ENCODE measurements around the gene IPO11.

IPO11 gene

DNA sequence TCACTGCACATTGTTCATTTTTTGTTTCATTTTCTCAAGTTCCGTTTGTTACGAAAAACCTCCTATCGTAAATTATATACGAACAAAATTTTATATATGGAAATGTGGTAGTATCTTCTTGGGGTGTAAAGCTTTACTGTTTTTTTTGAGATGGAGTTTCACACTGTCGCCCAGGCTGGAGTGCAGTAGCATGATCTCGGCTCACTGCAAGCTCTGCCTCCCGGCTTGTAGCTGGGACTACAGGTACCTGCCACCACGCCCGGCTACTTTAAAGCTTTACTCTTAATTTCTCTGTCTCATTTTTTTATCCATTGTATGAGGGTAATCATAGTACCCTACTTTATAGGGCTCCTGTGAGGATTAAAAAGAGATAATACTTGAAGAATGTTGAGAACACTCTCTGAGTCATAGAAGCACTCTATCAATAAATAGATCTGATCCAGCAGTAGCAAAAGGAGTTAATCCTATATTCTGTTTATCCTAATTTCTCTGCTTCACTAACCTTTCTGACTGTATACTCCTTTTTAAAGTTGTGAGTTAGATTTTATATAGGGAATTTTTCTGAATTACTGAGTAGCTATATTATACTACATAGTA is 160.5 kb downstream of the IPO11 start:
- no peak for DNase-seq (ENCODE audit: low read depth in 2 of 2)

DNA sequence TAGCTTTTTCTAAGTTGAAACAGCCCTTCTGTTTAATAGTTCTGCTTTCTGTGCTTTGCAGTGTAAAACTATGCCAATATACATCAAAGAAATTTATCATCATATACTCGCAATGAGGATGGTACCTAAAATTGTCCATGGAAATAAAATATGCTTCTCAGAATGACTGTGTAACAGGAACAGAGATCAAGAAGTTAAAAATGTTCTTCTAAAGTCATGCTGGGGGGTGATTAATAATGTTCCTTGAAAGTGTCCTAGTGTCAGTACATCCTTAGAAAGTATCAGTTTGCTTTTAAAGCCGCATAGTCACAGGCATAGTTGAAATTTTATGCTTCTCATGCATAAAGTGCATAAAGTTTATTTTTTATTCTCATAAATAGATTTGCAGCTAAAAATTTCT is 162.0 kb downstream of the IPO11 start:
- no peak for DNase-seq (ENCODE audit: low read depth in 2 of 2)

DNA sequence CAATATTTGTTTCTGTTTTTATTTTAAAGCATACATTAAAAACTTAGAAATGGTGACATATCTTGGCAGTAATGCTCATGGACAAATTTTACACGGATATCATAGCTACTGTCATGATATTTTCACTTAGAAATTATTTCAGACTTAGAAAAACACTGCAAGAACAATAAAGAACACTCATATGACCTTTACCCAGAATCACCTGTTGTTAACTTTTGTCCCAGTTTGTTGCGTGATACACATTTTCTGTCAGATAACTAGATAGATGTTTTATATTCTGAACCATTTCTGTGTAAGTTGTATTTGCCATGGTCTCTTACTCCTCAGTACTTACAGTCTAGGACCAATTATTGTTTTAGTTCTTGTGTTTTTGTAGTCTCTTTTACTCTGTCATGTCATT is 162.5 kb downstream of the IPO11 start:
- DNase-seq (ENCODE audit: low read depth in 2 of 2), result no peak

DNA sequence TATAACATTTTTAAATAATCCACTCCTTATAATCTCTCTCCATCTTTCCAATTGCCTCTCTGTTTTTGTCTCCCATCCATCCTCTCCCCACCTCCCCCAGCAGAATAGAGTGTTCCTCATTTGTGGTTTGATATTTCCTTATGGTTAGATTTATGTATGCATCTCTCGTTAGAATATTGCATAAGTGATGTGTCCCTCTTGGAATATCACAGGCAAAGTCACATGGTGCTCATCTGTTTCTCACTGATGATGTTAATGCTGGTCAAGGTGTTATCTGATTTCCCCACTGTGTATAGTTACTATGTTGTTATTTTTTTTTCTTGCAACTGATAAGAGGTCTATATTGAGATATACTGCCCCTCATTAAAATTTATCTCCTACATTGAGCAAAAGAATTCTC is 162.9 kb downstream of the IPO11 start:
- DNase-seq (ENCODE audit: low read depth in 2 of 2), result no peak

GRCh38 chr5:62576570-62577170 is 164.1 kb downstream of the IPO11 start:
- DNase-seq (ENCODE audit: low read depth in 2 of 2), result no peak

DNA sequence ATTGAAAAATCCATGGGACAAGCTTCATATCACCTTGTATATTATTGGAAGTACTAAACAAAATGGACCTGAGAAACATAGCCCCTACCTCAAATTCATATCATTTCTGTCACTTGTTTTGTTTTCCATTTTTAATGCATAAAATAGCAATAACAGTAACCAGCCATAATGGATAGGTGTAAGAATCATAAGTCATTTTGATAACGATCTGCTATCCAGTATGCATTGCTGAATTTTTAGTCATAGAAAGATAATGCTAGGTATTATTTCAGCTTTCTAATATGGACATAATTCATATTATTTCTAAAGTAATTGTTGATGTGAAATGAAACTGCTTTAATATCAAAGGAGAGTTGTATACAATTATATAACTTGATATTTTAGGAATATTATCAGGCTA is 164.9 kb downstream of the IPO11 start:
- no peak for DNase-seq (ENCODE audit: low read depth in 2 of 2)

- no peak for DNase-seq (ENCODE audit: low read depth in 2 of 2)
Observed at GRCh38 chr5:62578540-62578939, 166.0 kb downstream of the IPO11 start, which contains the start of gene LRRC70. Gene LRRC70, plus strand, starts transcription at chr5:62578819. Its CDS starts 620 bp downstream, at chr5:62579439.

- no peak for DNase-seq (ENCODE audit: low read depth in 2 of 2)
Observed at GRCh38 chr5:62579761-62580160, 167.2 kb downstream of the IPO11 start.

GRCh38 chr5:62581836-62582597 is 169.5 kb downstream of the IPO11 start:
- no peak for DNase-seq (ENCODE audit: low read depth in 2 of 2)

GRCh38 chr5:62584391-62584790 is 171.8 kb downstream of the IPO11 start:
- no peak for DNase-seq (ENCODE audit: low read depth in 2 of 2)

DNA sequence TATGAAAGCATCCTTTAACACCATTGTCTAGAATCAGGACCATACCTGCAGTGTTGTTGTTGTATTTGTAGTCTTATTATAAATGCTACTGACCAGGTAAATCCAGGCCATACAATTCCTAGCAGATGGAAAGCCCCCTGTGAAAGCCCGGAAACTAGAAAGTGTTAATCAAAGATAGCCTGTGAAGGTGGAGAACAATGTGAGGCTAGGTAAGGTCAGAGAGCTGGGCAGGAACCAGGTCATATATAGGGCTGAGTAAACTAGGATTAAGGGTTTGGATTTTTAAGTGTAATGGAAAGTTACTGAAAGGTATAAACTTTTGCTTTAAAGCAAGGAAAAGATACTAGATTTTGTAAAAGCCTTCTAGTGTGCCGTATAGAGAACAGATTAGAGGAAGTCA is 172.7 kb downstream of the IPO11 start:
- DNase-seq (ENCODE audit: low read depth in 2 of 2), result no peak

GRCh38 chr5:62585751-62586150 is 173.2 kb downstream of the IPO11 start:
- no peak for DNase-seq (ENCODE audit: low read depth in 2 of 2)

DNA sequence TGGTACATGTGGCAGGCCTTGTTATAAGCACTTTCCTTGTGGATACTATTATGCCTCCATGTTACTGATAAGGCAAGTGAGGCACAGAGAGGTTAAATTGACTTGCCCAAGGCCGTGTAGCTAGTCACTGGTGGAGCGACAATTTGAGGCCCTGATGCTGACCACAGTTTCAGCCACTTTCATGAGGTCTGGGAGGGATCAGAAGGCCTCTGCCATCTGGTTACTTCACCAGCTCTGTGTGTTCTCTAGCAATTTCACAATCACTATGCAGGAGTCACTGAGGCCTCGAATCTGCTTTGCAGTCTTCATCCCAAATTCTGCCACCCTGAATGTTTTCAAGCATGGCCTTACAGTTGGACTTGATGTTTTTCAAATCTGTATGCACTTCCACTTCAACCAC is 175.2 kb downstream of the IPO11 start:
- no peak for DNase-seq (ENCODE audit: low read depth in 2 of 2)

GRCh38 chr5:62588668-62589067 is 176.1 kb downstream of the IPO11 start:
- no peak for DNase-seq (ENCODE audit: low read depth in 2 of 2)

GRCh38 chr5:62589504-62589903 is 176.9 kb downstream of the IPO11 start:
- no peak for DNase-seq (ENCODE audit: low read depth in 2 of 2)

- DNase-seq (ENCODE audit: low read depth in 2 of 2), result no peak
Observed at GRCh38 chr5:62590387-62590786, 177.8 kb downstream of the IPO11 start.

DNA sequence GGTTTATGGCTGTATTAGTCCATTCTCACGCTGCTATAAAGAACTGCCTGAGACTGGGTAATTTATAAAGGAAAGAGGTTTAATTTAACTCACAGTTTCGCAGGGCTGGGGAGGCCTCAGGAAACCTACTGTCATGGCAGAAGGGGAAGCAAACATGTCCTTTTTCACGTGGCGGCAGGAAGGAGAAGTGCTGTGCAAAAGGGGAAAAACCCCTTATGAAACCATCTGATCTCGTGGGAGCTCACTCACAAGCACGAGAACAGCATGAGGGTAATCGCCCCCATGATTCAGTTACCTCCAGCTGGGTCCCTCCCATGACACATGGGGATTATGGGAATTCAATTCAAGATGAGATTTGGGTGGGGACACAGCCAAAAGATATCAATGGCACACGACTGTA is 180.0 kb downstream of the IPO11 start:
- DNase-seq (ENCODE audit: low read depth in 2 of 2), result no peak

- DNase-seq (ENCODE audit: low read depth in 2 of 2), result no peak
Observed at GRCh38 chr5:62593331-62593730, 180.8 kb downstream of the IPO11 start.

DNA sequence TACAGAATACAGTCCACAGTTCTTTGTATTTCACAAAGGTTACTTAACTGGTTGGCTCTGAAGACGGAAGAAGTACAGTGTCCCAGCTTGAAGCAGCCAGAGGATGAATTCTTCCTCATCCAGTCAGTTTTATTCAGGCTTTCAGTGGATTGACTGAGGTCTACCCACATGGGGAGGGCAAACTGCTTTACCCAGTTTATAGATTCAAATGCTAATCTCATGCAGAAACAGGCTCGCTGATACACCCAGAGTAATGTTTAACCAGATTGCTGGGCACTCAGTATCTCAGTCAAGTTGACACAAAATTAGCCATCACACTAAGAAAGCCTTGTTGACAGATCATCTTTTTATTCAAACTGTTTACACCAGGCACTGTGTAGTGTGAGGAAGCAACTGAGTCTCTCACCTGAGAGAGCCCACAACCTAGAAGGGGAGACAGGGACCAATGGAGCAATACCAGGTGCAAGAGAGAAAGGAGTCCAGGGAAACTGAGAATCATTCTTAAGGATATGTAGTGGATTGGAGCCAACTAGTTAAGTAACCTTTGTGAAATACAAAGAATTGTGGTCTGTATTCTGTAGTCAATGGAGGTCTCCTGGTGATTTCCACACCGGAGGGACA is 181.9 kb downstream of the IPO11 start:
- no peak for DNase-seq (ENCODE audit: low read depth in 2 of 2)

DNA sequence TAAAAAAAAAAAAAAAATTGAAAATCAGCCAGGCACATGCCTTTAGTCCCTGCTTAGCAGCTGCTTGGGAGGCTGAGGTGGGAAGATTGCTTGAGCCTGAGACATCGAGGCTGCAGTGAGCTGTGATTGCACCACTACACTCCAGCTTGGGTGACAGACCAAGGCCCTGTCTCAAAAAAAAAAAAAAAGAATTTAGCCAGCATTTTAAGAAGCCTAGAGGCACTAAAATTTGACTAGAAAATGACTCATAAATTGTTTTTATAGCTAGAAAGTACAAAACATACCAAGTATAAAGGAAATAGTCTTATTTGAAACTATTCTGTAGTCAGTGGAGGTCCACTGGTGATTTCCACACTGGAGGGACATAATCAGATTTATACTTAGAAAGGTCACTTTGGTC is 183.5 kb downstream of the IPO11 start:
- no peak for DNase-seq (ENCODE audit: low read depth in 2 of 2)

DNA sequence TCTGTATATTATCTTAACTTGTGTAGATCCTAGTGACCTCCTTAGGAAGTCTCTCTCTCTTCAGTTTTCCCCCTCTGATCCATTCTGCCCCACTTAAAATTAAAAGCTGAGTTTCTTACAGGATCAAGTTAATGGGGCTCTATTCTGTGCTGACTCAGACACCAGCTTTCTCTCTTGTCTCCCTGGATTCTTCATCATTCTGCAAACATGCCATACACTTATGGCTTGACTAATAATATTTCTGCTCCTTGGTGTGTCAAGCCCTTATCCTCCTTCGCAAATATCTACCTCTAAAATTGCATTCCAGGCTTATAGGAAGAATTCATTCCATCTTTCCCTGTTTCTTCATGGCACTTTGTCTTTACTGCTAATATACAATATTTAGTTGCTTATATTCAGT is 184.1 kb downstream of the IPO11 start:
- DNase-seq (ENCODE audit: low read depth in 2 of 2), result no peak

GRCh38 chr5:62597314-62597713 is 184.8 kb downstream of the IPO11 start:
- DNase-seq (ENCODE audit: low read depth in 2 of 2), result no peak

All from activated CD8-positive, alpha-beta memory T cell treated with anti-CD3 and anti-CD28 coated beads for 4 hours (primary cell).